GM23248 (cell line): ENCODE results near the gene LRRTM2. TPM values are rescaled to one million over a fixed set of nuclear protein-coding genes. Genes with fewer than 3 reads are reported as not detected.

Source experiments
- DNase-seq: peaks from one replicate; pipeline ENCODE4 v3.0.0-alpha.2; 2015
- H2AFZ ChIP-seq: fragments of 200-600 bp; sonication (generic); 2 replicates; pipeline ENCODE4 v1.6.1; 2016; ENCODE audit warnings: antibody characterized with exemption
- H3F3A ChIP-seq: fragments of 200-600 bp; sonication (generic); 2 replicates; pipeline ENCODE4 v1.6.1; 2016; ENCODE audit warnings: mild to moderate bottlenecking, antibody characterized with exemption, mixed run types; ENCODE audit not compliant: insufficient read depth
- H3K27ac ChIP-seq: fragments of 200-600 bp; sonication (generic); 2 replicates; pipeline ENCODE4 v1.5.1; 2016; ENCODE audit warnings: mild to moderate bottlenecking
- H3K27me3 ChIP-seq: fragments of 200-600 bp; sonication (generic); replicated peaks from 2 replicates; pipeline ENCODE4 v1.6.1; 2016; ENCODE audit warnings: mild to moderate bottlenecking; ENCODE audit not compliant: insufficient read depth
- H3K36me3 ChIP-seq: fragments of 200-600 bp; sonication (generic); 2 replicates; pipeline ENCODE4 v1.6.1; 2016; ENCODE audit warnings: low read depth, mild to moderate bottlenecking
- H3K4me1 ChIP-seq: fragments of 200-600 bp; sonication (generic); 2 replicates; pipeline ENCODE4 v1.6.1; 2016; ENCODE audit warnings: mild to moderate bottlenecking; ENCODE audit not compliant: insufficient read depth
- H3K4me2 ChIP-seq: fragments of 200-600 bp; sonication (generic); one replicate; pipeline ENCODE4 v1.6.1; 2016; ENCODE audit warnings: mild to moderate bottlenecking; ENCODE audit not compliant: unreplicated experiment
- H3K4me3 ChIP-seq: fragments of 200-600 bp; sonication (generic); 2 replicates; pipeline ENCODE4 v1.5.1; 2016; ENCODE audit warnings: mild to moderate bottlenecking
- H3K79me2 ChIP-seq: fragments of 200-600 bp; sonication (generic); 2 replicates; pipeline ENCODE4 v1.6.1; 2016; ENCODE audit warnings: mild to moderate bottlenecking; ENCODE audit not compliant: insufficient read depth
- H3K9ac ChIP-seq: fragments of 200-600 bp; sonication (generic); 2 replicates; pipeline ENCODE4 v1.6.1; 2016; ENCODE audit warnings: mild to moderate bottlenecking
- H3K9me2 ChIP-seq: fragments of 200-600 bp; sonication (generic); 2 replicates; pipeline ENCODE4 v1.6.1; 2016; ENCODE audit warnings: mixed run types, mild to moderate bottlenecking, moderate library complexity; ENCODE audit not compliant: insufficient read depth
- H3K9me3 ChIP-seq: fragments of 200-600 bp; sonication (generic); one replicate; pipeline ENCODE4 v1.6.1; 2017; ENCODE audit warnings: low read depth
- H4K20me1 ChIP-seq: fragments of 200-600 bp; sonication (generic); 2 replicates; pipeline ENCODE4 v1.6.0; 2016; ENCODE audit not compliant: insufficient read depth
- EZH2 ChIP-seq: fragments of 200-600 bp; sonication (generic); IDR thresholded peaks from 2 replicates; pipeline ENCODE4 v1.6.1; 2018; ENCODE audit warnings: antibody characterized with exemption, mild to moderate bottlenecking; ENCODE audit not compliant: insufficient read depth, poor library complexity, severe bottlenecking
- EZH2phosphoT487 ChIP-seq: fragments of 200-600 bp; sonication (generic); IDR thresholded peaks from 2 replicates; pipeline ENCODE4 v1.6.1; 2018; ENCODE audit warnings: antibody characterized with exemption, moderate library complexity, mild to moderate bottlenecking, low read depth; ENCODE audit not compliant: insufficient read depth
- WGBS, 2 experiments: methylation state at CpG; one replicate each; pipeline ENCODE4 v1.1.6; 2015 to 2017; ENCODE audit warnings: low lambda C conversion rate in 2 of 2, low coverage in 1 of 2; ENCODE audit errors: missing lambda C conversion rate in 2 of 2; 5-methylcytosine and 5-hydroxymethylcytosine counted together
- in situ Hi-C: fragments of 300-500 bp; cut with MboI; formaldehyde crosslinking; loops from 2 replicates; pipeline ENCODE4 v1.15.0; 2020
- polyA plus RNA-seq: library from polyadenylated mRNA; unstranded; fragments of >200 nt; fragmentation: Nextera tagmentation; extraction: Ambion mirVana; gene quantifications from 2 replicates; pipeline ENCODE4 v1.2.1, GENCODE V29; 2016
- total RNA-seq: library from RNA; depleted of rRNA; stranded (reverse); fragments of >200 nt; shearing (Covaris generic); gene quantifications from 2 replicates; pipeline ENCODE4 v1.2.3, GENCODE V29; 2014

LRRTM2 gene
- total and polyA plus RNA-seq, 2 experiments from 2014 or later, result 0.11 to 0.71 TPM

DNA sequence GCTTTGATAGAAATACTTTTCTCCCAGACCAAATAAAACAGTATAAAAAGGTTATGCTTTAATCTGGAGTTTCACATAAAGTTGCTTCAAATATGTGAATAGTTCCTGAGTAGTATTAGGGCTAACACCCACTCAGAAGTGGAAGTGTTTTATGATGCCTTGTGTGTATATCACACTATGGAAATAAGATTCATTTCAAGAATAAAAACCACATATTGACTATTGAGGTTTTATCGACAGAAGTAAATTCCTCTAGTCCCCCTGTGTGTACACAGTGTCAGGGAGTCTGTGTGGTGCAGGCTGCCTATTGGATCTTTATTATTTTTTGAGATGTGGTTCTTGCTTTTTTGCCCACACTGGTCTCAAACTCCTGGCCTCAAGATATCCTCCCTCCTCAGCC lies 20.8 kb upstream of the LRRTM2 start:
- H3K9me3 ChIP-seq, result no peaks in the 10 kb centered on the region
- TF ChIP-seq EZH2, result no peak
- no peak for TF ChIP-seq EZH2phosphoT487
- H3K27ac ChIP-seq, result no peak overlapping the region
- H3K9ac ChIP-seq, result no peak overlapping the region
- no peaks in the 10 kb centered on the region for H3K9me2 ChIP-seq
- peaks cover 14% of the 10 kb centered on the region; the same call in 1 of the 2 replicates for H3K36me3 ChIP-seq
- in situ Hi-C loops, result no loop called here
- H3K79me2 ChIP-seq, result peaks cover 61% of the 10 kb centered on the region
- 91 to 100% methylated on average over 1 of the region's 1 CpG for WGBS, 2 experiments
- no peak overlapping the region for H3K4me3 ChIP-seq
- no peak for DNase-seq
- H3K4me2 ChIP-seq, result no peak overlapping the region
- peaks cover 8% of the 10 kb centered on the region; the same call in 1 of the 2 replicates for H3F3A ChIP-seq
- peaks cover 6% of the 10 kb centered on the region; the same call in 1 of the 2 replicates for H3K4me1 ChIP-seq
- no peaks in the 10 kb centered on the region for H3K27me3 ChIP-seq
- H2AFZ ChIP-seq, result no peak overlapping the region
- no peaks in the 10 kb centered on the region for H4K20me1 ChIP-seq

DNA sequence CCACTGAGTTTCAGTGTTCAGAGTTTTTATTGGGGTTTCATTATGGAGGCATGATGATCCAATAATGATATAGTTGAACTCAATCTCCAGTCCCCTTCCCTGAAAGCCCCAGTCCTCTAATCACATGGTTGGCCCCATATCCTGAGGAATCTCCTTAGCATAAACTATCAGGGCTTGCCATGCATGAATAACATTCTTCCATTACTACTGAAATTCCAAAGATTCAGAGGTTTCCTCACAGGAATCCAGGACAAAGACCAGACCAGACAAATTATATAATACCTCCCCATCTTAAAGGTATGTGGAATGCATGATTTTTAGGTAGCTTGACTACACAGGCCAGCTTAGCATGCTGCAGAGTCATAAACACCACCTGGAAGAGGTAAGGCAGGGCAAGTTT lies 15.5 kb upstream of the LRRTM2 start:
- H3K79me2 ChIP-seq, result peaks cover 49% of the 10 kb centered on the region
- no peaks in the 10 kb centered on the region for H3K27me3 ChIP-seq
- 0 out of 2 replicates have a peak, but pooled peaks cover 8% of the 10 kb centered on the region for H4K20me1 ChIP-seq
- DNase-seq, result no peak
- no peak overlapping the region for H3K4me3 ChIP-seq
- no peaks in the 10 kb centered on the region for H3K9me3 ChIP-seq
- no peaks in the 10 kb centered on the region for H3K9me2 ChIP-seq
- no peaks in the 10 kb centered on the region for H3F3A ChIP-seq
- H3K4me2 ChIP-seq, result no peak overlapping the region
- in situ Hi-C loops, result no loop called here
- H3K4me1 ChIP-seq, result no peaks in the 10 kb centered on the region
- no peak overlapping the region for H3K9ac ChIP-seq
- no peak overlapping the region for H3K27ac ChIP-seq
- H3K36me3 ChIP-seq, result peaks cover 51% of the 10 kb centered on the region
- H2AFZ ChIP-seq, result no peak overlapping the region
- TF ChIP-seq EZH2phosphoT487 (no peak), EZH2 (no peak)

DNA sequence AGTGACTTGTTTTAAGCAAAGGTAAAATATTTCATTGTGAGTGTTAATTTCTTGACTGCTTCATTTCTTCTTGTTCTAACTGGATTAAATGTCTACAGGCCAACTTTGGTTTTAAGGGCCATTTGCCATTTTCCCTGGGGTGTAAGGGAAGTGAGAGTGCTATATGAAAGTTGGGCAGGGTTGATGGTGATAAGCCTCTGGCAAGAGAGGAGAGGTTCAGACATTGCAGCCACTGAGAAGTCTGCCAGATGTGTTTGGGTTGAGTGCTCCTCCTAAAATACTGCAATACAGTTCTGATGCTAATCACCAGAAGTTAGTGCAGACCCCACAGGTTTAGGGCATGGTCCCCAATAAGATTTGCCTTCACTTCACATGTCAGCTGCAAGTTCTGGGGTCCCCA lies 14.9 kb upstream of the LRRTM2 start:
- TF ChIP-seq EZH2, result no peak

DNA sequence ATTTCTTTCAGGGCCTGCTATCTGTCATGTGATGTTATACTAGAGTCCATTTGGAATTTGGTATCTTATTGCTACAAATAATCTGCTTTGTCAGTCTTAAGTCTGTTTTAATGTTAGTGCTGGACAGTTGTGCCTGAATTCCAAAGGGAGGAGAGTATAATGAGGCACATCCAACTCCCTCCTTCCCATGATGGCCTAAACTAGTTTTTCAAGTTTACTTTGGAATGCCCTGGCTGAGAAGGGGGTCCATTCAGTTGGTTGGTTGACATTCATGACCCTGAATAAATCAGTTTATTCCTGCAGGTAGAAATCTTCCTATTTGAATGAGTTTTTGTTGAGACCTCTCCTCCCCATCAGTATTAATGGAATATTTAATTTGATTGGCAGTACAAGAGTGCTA lies 9.4 kb upstream of the LRRTM2 start:
- no peak overlapping the region for H3K4me2 ChIP-seq
- H3K4me1 ChIP-seq, result no peaks in the 10 kb centered on the region
- peaks cover 30% of the 10 kb centered on the region for H3K36me3 ChIP-seq
- no peak overlapping the region for H3K4me3 ChIP-seq
- H2AFZ ChIP-seq, result no peak overlapping the region
- H3K27ac ChIP-seq, result no peak overlapping the region
- H4K20me1 ChIP-seq, result peaks cover 16% of the 10 kb centered on the region; the same call in 1 of the 2 replicates
- no peaks in the 10 kb centered on the region for H3K9me3 ChIP-seq
- no peak overlapping the region for H3K9ac ChIP-seq
- in situ Hi-C loops, result no loop called here
- no peaks in the 10 kb centered on the region for H3F3A ChIP-seq
- H3K9me2 ChIP-seq, result no peaks in the 10 kb centered on the region
- peaks cover 97% of the 10 kb centered on the region for H3K79me2 ChIP-seq
- no peaks in the 10 kb centered on the region for H3K27me3 ChIP-seq
- no peak for DNase-seq
- TF ChIP-seq EZH2, result no peak
- TF ChIP-seq EZH2phosphoT487, result no peak

More for the DNA sequence above, 14.9 kb upstream of the LRRTM2 start:
- no peaks in the 10 kb centered on the region for H3F3A ChIP-seq
- no peak overlapping the region for H3K4me3 ChIP-seq
- peaks cover 51% of the 10 kb centered on the region for H3K36me3 ChIP-seq
- H3K4me2 ChIP-seq, result no peak overlapping the region
- 0 out of 2 replicates have a peak, but pooled peaks cover 8% of the 10 kb centered on the region for H4K20me1 ChIP-seq
- no peak for DNase-seq
- no peaks in the 10 kb centered on the region for H3K27me3 ChIP-seq
- in situ Hi-C loops, result no loop called here
- H2AFZ ChIP-seq, result no peak overlapping the region
- no peaks in the 10 kb centered on the region for H3K4me1 ChIP-seq
- no peak overlapping the region for H3K27ac ChIP-seq
- H3K9ac ChIP-seq, result no peak overlapping the region
- H3K9me3 ChIP-seq, result no peaks in the 10 kb centered on the region
- H3K79me2 ChIP-seq, result peaks cover 50% of the 10 kb centered on the region
- no peaks in the 10 kb centered on the region for H3K9me2 ChIP-seq

DNA sequence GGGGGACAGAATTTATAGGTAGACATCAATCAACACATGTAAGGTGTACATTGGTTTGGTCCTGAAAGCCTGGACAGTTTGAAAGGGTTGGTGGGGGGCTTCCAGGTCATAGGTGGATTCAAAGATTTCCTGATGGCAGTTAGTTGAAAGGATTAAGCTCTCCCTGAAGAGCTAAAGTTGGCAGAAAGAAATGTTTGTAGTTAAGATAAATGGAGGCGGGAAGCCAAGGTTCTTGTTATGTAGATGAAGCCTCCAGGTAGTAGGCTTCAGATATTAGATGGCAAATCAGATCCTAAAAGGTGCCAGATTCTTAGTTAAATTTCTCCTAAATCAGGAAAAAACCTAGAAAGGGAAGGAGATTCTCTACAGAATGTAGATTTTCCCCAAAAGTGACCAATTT lies 9.0 kb upstream of the LRRTM2 start:
- in situ Hi-C loops, result no loop called here

More for the DNA sequence above, 9.0 kb upstream of the LRRTM2 start:
- H3K4me1 ChIP-seq, result no peaks in the 10 kb centered on the region
- H3K9me3 ChIP-seq, result no peaks in the 10 kb centered on the region
- peaks cover 16% of the 10 kb centered on the region; the same call in 1 of the 2 replicates for H4K20me1 ChIP-seq
- no peaks in the 10 kb centered on the region for H3K27me3 ChIP-seq
- H3K36me3 ChIP-seq, result peaks cover 27% of the 10 kb centered on the region
- no peak overlapping the region for H3K27ac ChIP-seq
- H3K4me2 ChIP-seq, result no peak overlapping the region
- WGBS, 2 experiments, result 92 to 100% methylated on average over 1 of the region's 1 CpG
- DNase-seq, result no peak
- no peaks in the 10 kb centered on the region for H3F3A ChIP-seq
- no peak overlapping the region for H3K4me3 ChIP-seq
- no peak overlapping the region for H2AFZ ChIP-seq
- TF ChIP-seq EZH2phosphoT487 (no peak), EZH2 (no peak)
- H3K9ac ChIP-seq, result no peak overlapping the region
- no peaks in the 10 kb centered on the region for H3K9me2 ChIP-seq
- H3K79me2 ChIP-seq, result peaks cover 100% of the 10 kb centered on the region
